Measurements from ENCODE around the gene DUSP8.
"Not testable (repeated sequence)": the region's sequence is repeated elsewhere in the genome, so short reads cannot be mapped to it uniquely, and the experiment has no call there.

Gene DUSP8, protein sequence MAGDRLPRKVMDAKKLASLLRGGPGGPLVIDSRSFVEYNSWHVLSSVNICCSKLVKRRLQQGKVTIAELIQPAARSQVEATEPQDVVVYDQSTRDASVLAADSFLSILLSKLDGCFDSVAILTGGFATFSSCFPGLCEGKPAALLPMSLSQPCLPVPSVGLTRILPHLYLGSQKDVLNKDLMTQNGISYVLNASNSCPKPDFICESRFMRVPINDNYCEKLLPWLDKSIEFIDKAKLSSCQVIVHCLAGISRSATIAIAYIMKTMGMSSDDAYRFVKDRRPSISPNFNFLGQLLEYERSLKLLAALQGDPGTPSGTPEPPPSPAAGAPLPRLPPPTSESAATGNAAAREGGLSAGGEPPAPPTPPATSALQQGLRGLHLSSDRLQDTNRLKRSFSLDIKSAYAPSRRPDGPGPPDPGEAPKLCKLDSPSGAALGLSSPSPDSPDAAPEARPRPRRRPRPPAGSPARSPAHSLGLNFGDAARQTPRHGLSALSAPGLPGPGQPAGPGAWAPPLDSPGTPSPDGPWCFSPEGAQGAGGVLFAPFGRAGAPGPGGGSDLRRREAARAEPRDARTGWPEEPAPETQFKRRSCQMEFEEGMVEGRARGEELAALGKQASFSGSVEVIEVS

GRCh38 chr11:1572197-1573076, at the start of gene DUSP8:
TSS of gene DUSP8 (minus strand) at chr11:1572271. CDS start at chr11:1565826, 6,445 bp downstream.
- DNase-seq = peak; percentile 97

DNA sequence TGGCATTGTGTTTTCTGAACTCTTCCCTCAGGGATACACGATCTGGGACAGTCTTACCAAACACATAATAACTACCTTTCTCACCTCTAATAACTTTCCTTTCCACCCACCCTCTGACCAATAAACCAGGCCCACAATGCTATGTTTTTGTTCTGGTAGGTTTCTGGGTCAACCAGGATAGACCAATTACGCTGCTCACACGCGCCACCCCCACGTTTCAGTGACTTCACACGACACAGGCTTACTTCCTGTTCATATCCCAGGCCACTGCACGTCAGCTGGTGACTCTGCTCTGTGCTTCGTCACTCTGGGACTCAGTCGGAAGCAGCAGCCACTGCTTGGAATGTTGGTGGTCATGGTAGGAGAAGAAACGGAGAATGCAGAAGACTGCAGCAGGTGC, 47.4 kb upstream of the DUSP8 start:
- DNase-seq = peak; percentile 44

GRCh38 chr11:1618231-1618630, 46.2 kb upstream of the DUSP8 start:
- no peak for DNase-seq

DNA sequence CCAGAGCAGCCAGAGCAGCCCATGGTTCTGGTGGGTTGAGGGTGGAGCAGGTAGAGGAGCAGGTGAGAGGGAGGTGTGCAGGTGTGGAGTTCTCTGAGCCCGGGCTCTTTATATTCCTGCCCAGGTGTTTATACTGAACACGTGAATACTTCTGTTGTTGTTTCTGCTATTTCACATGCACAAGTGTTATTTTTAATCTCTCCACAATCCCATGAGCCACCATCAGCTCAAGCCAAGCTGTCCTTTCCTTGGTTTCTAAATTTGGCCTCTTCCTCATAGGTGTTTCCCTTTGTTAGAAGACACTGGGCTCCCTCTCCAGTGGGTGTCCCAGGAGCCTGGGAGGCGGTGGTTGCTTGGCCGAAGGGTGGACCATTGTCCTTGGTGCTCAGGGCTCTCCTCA, 36.3 kb upstream of the DUSP8 start, which contains the start of gene KRTAP5-3:
Gene KRTAP5-3, minus strand, starts transcription at position 101 of the 400 bp plus-strand sequence. Its CDS starts 78 bp downstream, at position 23.
- no peak for DNase-seq

GRCh38 chr11:1607901-1608300, 35.8 kb upstream of the DUSP8 start:
- DNase-seq = not testable (repeated sequence)

DNA sequence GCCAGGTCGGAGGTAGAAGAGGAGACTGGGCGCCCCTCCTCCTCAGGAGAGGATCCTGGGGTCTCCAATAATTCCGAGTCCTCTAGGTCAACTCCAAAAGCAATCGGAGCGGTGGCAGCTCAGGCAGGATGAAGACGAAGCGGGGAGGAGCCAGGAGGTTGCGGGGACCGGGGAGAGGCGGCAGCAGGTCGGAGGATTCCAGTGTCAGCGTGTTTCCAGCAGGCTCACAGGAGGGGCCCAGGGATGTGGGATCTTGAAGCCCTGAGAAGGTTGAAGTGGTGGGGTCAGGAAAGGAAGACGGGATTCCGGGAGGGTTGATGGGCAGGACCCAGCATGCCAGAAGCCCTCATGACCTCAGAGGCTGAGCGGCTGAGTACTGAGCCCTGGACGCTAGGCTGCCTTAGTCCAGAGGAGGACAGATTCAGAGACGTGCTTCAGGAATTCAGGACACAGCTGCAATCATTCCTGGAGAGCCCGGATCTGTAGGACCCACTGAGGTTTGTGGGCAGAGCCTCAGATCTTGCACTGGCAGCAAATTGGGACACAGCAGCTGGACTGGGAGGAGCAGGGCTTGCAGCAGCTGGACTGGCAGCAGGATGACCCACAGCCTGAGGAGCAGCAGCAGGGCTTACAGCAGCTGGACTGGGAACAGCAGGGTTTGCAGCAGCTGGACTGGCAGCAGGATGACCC, 35.2 kb upstream of the DUSP8 start:
- DNase-seq = not testable (repeated sequence)

- DNase-seq = peak; percentile 42
These were observed 33.9 kb upstream of the DUSP8 start for GRCh38 chr11:1605923-1606322.

- DNase-seq = no peak
These were observed 32.6 kb upstream of the DUSP8 start for GRCh38 chr11:1604711-1605110.

GRCh38 chr11:1604181-1604580, 32.1 kb upstream of the DUSP8 start:
- no peak for DNase-seq

DNA sequence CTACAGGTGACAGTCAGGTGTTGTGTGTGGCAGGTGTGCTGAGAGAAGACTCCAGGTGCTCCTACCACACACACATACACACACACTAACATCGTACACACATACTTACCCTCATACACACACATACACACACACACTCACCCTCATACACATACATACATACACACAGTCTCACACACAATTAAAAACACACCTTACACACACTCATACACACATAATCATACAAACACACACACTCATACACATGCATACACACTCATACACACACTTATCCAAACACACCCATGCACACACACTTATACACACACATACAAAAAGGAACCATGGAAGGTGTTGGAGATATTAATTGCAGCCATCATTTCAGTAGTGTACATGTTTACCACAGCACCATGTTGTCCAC, 31.6 kb upstream of the DUSP8 start:
- no peak for DNase-seq

DNA sequence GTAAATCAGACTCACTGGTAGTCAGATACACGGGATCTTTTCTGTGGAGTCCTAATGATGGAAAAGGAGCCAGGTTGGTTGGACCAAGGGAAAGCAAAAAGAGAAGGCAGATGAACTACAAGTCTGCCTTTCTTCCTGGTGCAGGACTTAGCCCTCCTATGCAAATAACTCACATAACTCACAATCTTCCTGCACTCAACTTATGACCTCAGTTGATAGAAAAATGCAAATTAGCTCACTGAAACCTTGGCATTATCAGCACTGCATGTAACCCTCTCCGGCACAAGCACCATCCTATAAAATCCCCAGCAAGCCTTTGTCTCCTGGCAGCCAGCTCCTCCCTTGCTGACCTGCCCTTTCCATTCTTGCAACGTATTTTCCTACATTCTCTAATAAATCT, 29.6 kb upstream of the DUSP8 start:
- DNase-seq = not testable (repeated sequence)

DNA sequence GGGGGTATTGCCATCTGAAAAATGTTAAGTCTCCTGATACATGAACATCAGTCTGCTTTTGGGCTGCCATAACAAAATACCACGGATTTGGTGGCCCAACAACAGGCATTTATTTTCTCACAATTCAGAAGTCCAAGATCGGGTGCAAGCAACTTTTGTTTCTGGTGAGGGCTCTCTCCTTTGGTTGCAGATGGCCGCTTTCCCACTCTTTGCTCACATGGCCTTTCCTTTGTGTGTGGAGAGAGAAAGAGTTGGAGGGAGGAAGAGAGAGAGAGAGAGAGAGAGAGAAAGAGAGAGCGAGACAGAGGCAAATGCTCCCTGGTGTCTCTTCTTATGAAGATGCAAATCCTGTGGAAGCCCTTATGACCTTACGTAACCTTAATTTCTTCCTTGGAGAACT, 28.6 kb upstream of the DUSP8 start:
- DNase-seq = no peak

- DNase-seq = peak; percentile 29
These were observed 26.7 kb upstream of the DUSP8 start for GRCh38 chr11:1598816-1599215.

- DNase-seq = not testable (repeated sequence)
These were observed 26.3 kb upstream of the DUSP8 start for GRCh38 chr11:1598406-1598805.

GRCh38 chr11:1597994-1598380, 25.9 kb upstream of the DUSP8 start, which contains the start of gene KRTAP5-2:
TSS of gene KRTAP5-2 (minus strand) at chr11:1598294. CDS start at chr11:1598250, 44 bp downstream.
- DNase-seq = no peak

DNA sequence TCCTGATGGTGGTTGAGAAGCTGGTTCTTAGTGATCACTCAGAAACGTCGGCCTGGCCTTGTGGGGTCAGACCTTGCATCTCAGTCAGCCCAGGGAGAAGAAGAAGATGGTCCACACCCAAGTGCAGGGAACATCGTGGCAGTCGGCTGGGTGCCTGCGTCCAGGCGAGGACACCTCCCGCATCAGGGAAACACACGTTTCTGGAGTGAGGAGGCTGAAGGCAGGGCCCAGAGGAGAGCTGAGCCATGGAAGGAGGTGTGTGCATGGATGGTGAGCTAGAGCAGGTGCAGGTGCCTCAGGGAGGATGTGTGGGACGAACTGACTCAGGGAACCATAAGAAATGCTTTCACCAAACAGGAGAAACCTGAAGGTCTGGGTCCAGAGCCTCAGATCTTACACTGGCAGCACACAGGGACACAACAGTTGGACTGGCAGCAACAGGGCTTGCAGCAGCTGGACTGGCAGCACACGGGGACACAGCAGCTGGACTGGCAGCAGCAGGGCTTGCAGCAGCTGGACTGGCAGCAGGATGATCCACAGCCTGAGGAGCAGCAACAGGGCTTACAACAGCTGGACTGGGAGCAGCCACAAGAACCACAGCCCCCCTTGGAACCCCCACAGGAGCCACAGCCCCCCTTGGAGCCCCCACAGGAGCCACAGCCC, 25.4 kb upstream of the DUSP8 start:
- DNase-seq = no peak

GRCh38 chr11:1596576-1597121, 24.6 kb upstream of the DUSP8 start:
- DNase-seq = not testable (repeated sequence)

DNA sequence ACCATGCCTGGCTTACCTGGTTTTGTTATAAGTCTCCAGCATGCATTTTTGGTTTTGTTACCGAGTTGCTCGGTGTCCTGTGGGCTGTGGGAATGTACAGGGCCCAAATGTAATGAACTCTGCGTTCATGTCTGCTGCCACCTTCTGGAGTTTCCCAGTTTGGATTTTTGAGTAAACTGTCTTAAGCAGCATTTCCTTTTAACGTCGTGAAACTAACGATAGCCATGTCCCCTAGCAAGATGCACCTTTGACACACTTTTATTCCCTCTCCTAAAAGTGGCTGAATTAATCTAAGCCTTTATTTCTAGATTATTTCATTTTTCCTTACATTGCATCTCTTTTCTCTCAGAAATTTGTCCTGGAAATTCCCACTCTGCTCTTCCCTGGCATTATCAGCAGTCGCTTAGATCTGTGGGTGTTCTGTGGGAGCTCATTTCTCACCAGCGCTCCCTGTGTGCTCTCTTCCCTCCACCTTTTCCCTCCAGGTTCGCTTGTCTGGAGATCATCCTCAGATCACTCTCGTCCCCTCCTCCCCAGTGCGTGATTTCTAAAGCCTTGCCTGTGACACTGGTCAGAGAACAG, 24.0 kb upstream of the DUSP8 start:
- not testable (repeated sequence) for DNase-seq

- DNase-seq = no peak
These were observed 20.6 kb upstream of the DUSP8 start for GRCh38 chr11:1592628-1593027.

DNA sequence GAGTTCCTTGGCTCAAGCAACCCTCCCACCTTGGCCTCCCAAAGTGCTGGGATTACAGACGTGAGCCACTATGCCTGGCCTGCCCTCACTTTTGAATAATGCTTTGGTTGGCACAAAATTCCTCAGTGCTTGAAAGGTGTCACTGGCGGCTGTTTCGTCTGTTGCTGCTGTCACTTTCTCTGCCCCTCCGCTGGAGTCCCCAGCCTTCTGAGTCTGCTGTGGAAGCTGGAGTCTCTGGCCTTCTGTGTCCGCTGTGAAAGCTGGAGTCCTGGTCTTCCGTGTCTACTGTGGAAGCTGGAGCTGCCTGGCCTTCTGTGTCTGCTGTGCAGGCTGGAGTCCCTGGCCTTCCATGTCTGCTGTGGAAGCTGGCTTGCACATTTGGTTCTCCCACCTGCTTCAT, 17.9 kb upstream of the DUSP8 start:
- no peak for DNase-seq

All from CD4-positive, alpha-beta T cell treated with Interleukin-12 subunit alpha and Interleukin-12 subunit beta, for 1 hour (primary cell).